Effector memory CD8-positive, alpha-beta T cell (primary cell): ENCODE data around the gene ALOX5.
"Not testable (repeated sequence)": the region's sequence is repeated elsewhere in the genome, so short reads cannot be mapped to it uniquely, and the experiment has no call there.

Experiments
- ATAC-seq: fragments of 150-1000 bp; cut with Tn5 transposase; replicated peaks from 2 replicates; pipeline ENCODE4 v1.10.0; 2021; ENCODE audit warnings: mild to moderate bottlenecking, moderate library complexity
- DNase-seq, 3 experiments: peaks; one replicate each; pipeline ENCODE4 v3.0.0; 2021
- H3K27ac Mint-ChIP-seq, 2 donors: one replicate each; pipeline ENCODE4 v1.8.0; 2022; ENCODE audit warnings: mild to moderate bottlenecking in 2 of 2, mixed read lengths in 2 of 2, moderate library complexity in 2 of 2
- H3K27me3 Mint-ChIP-seq, 2 donors: one replicate each; pipeline ENCODE4 v1.8.0; 2022; ENCODE audit warnings: mixed read lengths in 2 of 2
- H3K36me3 Mint-ChIP-seq: one replicate; pipeline ENCODE4 v1.8.0; 2022; ENCODE audit warnings: mild to moderate bottlenecking, moderate library complexity, mixed read lengths; ENCODE audit not compliant: insufficient read depth
- H3K4me1 Mint-ChIP-seq, 2 donors: one replicate each; pipeline ENCODE4 v1.8.0; 2022; ENCODE audit warnings: low read depth in 2 of 2, mixed read lengths in 2 of 2
- H3K4me3 Mint-ChIP-seq, 2 donors: one replicate each; pipeline ENCODE4 v1.8.0; 2022; ENCODE audit warnings: mild to moderate bottlenecking in 2 of 2, mixed read lengths in 2 of 2, moderate library complexity in 2 of 2
- H3K9me3 Mint-ChIP-seq, 2 donors: one replicate each; pipeline ENCODE4 v1.8.0; 2022; ENCODE audit warnings: mixed read lengths in 2 of 2

ALOX5 gene

GRCh38 chr10:45470098-45471012, 96.3 kb downstream of the ALOX5 start:
- Mint-ChIP-seq H3K27me3 (no peaks in the 10 kb centered on the region), H3K4me3 (peak overlapping the region; percentile 6 to 46), H3K27ac (peak overlapping the region; percentile 55 to 86), H3K9me3 (no peaks in the 10 kb centered on the region), H3K4me1 (peaks cover 25 to 37% of the 10 kb centered on the region in 2 donors), H3K36me3 (no peaks in the 10 kb centered on the region)
- ATAC-seq (peak; percentile 85), DNase-seq (peak in 2 of 3 experiments; percentile 7 to 8)

- peaks cover 25 to 35% of the 10 kb centered on the region in 2 donors for H3K4me1 Mint-ChIP-seq
- H3K9me3 Mint-ChIP-seq = no peaks in the 10 kb centered on the region
- H3K4me3 Mint-ChIP-seq = no peak overlapping the region
- H3K36me3 Mint-ChIP-seq = no peaks in the 10 kb centered on the region
- peak overlapping the region; percentile 55 to 86 for H3K27ac Mint-ChIP-seq
- H3K27me3 Mint-ChIP-seq = no peaks in the 10 kb centered on the region
- no peak for ATAC-seq
- DNase-seq = no peak
These were observed 97.0 kb downstream of the ALOX5 start for GRCh38 chr10:45471059-45471458.

- Mint-ChIP-seq H3K4me3 (no peak overlapping the region), H3K27me3 (no peaks in the 10 kb centered on the region), H3K27ac (peak overlapping the region; percentile 49 to 86), H3K4me1 (peaks cover 22 to 29% of the 10 kb centered on the region in 2 donors), H3K9me3 (no peaks in the 10 kb centered on the region), H3K36me3 (no peaks in the 10 kb centered on the region)
- no peak for DNase-seq
- ATAC-seq = no peak
These were observed 97.7 kb downstream of the ALOX5 start for GRCh38 chr10:45471531-45472310.

GRCh38 chr10:45473126-45473525, 99.1 kb downstream of the ALOX5 start:
- DNase-seq (no peak), ATAC-seq (no peak)
- H3K4me3 Mint-ChIP-seq = no peak overlapping the region
- H3K27ac Mint-ChIP-seq = no peak overlapping the region
- no peaks in the 10 kb centered on the region for H3K36me3 Mint-ChIP-seq
- H3K27me3 Mint-ChIP-seq = no peaks in the 10 kb centered on the region
- H3K4me1 Mint-ChIP-seq = peaks cover 22 to 37% of the 10 kb centered on the region in 2 donors
- peaks cover 0 to 8% of the 10 kb centered on the region in 2 donors for H3K9me3 Mint-ChIP-seq

DNA sequence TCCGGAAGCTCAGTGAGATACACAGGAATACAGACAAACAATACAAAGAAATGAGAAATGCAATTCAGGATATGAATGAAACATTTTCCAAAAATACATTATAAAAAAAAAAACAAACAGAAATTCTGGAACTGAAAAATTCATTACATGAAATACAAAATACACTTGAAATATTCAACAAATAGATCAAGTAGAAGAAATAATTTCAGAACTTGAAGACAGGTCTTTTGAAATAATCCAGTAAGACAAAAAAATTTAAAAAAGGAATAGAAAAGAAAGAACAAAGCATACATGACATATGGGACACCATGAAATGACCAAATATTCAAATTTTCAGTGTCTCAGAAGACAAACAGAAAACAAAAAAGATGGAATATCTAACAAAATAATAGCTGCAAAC, 102.5 kb downstream of the ALOX5 start:
- no peak for ATAC-seq
- H3K27me3 Mint-ChIP-seq = no peaks in the 10 kb centered on the region
- no peak for DNase-seq
- peaks cover 3 to 14% of the 10 kb centered on the region in 2 donors for H3K9me3 Mint-ChIP-seq
- H3K36me3 Mint-ChIP-seq = no peaks in the 10 kb centered on the region
- H3K4me3 Mint-ChIP-seq = no peak overlapping the region
- peaks cover 12 to 23% of the 10 kb centered on the region in 2 donors for H3K4me1 Mint-ChIP-seq
- H3K27ac Mint-ChIP-seq = no peak overlapping the region

DNA sequence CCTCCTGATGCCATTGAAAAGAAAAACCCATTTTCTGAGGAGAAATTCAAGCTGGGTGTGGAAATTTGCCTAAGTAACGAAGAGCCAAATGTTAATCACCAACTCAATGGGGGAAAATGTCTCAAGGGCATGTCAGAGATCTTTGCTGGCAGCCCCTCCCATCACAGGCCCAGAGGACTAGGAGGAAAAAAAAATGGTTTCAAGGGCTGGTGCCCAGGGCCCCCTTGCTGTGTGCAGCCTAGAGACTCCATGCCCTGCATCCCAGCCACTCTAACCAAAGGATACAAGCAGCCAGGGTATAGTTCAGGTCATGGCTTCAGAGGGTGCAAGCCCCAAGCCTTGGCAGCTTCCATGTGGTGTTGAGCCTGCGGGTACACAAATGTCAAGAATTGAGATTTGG, 106.3 kb downstream of the ALOX5 start:
- peaks cover 3 to 14% of the 10 kb centered on the region in 2 donors for H3K9me3 Mint-ChIP-seq
- peaks cover 4% of the 10 kb centered on the region for H3K36me3 Mint-ChIP-seq

GRCh38 chr10:45481100-45481499, 107.1 kb downstream of the ALOX5 start:
- Mint-ChIP-seq H3K4me1 (peaks cover 0 to 15% of the 10 kb centered on the region in 2 donors), H3K27ac (peak overlapping the region in 1 of 2 donors; percentile 47), H3K9me3 (peaks cover 3 to 14% of the 10 kb centered on the region in 2 donors)
- not testable (repeated sequence) for ATAC-seq, H3K36me3 Mint-ChIP-seq, H3K4me3 Mint-ChIP-seq, H3K27me3 Mint-ChIP-seq, DNase-seq

More for the DNA sequence above, 106.3 kb downstream of the ALOX5 start:
- no peak for DNase-seq
- H3K27me3 Mint-ChIP-seq = no peaks in the 10 kb centered on the region
- H3K4me1 Mint-ChIP-seq = peaks cover 5 to 19% of the 10 kb centered on the region in 2 donors
- no peak overlapping the region for H3K27ac Mint-ChIP-seq
- no peak for ATAC-seq
- H3K4me3 Mint-ChIP-seq = no peak overlapping the region

GRCh38 chr10:45483002-45483401, 109.0 kb downstream of the ALOX5 start:
- Mint-ChIP-seq H3K4me3 (no peak overlapping the region), H3K4me1 (peaks cover 0 to 7% of the 10 kb centered on the region in 2 donors), H3K27ac (no peak overlapping the region), H3K36me3 (peaks cover 4% of the 10 kb centered on the region), H3K9me3 (peaks cover 3 to 7% of the 10 kb centered on the region in 2 donors), H3K27me3 (no peaks in the 10 kb centered on the region)
- no peak for DNase-seq
- no peak for ATAC-seq

DNA sequence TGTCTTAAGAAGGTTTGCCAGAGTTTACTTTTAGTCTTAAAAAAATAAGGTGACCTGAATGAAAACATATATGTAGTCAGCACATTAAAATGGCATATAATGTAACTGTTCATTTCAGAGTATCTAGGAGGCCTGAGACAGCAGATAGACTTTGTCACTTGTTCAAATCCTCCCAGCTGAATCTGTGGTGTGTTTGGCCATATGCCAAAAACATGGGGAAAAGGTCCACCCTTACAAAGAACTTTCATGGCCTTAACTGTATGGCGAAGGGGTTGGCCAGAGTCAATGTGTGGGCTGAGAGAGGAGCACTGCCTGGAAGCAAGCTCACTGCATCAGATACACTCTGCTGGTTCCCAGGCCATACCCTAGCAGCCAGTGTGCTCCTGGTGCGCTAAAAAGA, 113.7 kb downstream of the ALOX5 start:
- Mint-ChIP-seq H3K4me1 (peaks cover 0 to 10% of the 10 kb centered on the region in 2 donors), H3K9me3 (no peaks in the 10 kb centered on the region), H3K27ac (no peak overlapping the region), H3K4me3 (no peak overlapping the region), H3K36me3 (peaks cover 4% of the 10 kb centered on the region), H3K27me3 (no peaks in the 10 kb centered on the region)
- no peak for ATAC-seq
- DNase-seq = no peak

GRCh38 chr10:45488365-45488764, 114.3 kb downstream of the ALOX5 start:
- Mint-ChIP-seq H3K36me3 (peaks cover 4% of the 10 kb centered on the region), H3K27me3 (no peaks in the 10 kb centered on the region), H3K9me3 (no peaks in the 10 kb centered on the region), H3K4me3 (no peak overlapping the region), H3K27ac (peak overlapping the region in 1 of 2 donors; percentile 14), H3K4me1 (peaks cover 0 to 6% of the 10 kb centered on the region in 2 donors)
- DNase-seq (no peak), ATAC-seq (no peak)

DNA sequence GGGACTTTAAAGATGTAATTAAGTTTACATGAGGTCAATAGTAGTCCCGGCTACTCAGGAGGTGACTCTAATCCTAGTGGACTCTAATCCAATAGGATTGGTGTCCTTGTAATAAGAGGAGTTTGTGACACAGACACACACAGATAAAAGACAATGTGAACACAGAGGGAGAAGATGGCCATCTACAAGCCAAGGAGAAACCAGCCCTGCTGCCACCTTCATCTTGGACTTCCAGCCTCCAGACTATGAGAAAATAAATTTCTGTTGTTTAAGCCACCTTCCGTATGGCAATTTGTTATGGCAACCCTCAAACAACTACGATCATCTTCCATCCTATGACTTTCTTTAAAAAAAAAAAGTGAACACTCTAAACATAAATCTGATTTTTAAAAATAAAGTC, 116.3 kb downstream of the ALOX5 start:
- peaks cover 0 to under 1% of the 10 kb centered on the region in 2 donors for H3K9me3 Mint-ChIP-seq
- no peaks in the 10 kb centered on the region for H3K36me3 Mint-ChIP-seq
- ATAC-seq = no peak
- no peak overlapping the region for H3K4me3 Mint-ChIP-seq
- no peak for DNase-seq
- H3K27ac Mint-ChIP-seq = no peak overlapping the region
- H3K4me1 Mint-ChIP-seq = peaks cover 3 to 4% of the 10 kb centered on the region in 2 donors
- H3K27me3 Mint-ChIP-seq = no peaks in the 10 kb centered on the region

- Mint-ChIP-seq H3K36me3 (no peaks in the 10 kb centered on the region), H3K4me3 (no peak overlapping the region)
- DNase-seq = no peak
These were observed 117.0 kb downstream of the ALOX5 start for GRCh38 chr10:45491061-45491460.

More at GRCh38 chr10:45491061-45491460, 117.0 kb downstream of the ALOX5 start:
- Mint-ChIP-seq H3K27ac (peak overlapping the region in 1 of 2 donors; percentile 44), H3K27me3 (no peaks in the 10 kb centered on the region), H3K9me3 (peaks cover 0 to 1% of the 10 kb centered on the region in 2 donors), H3K4me1 (peaks cover 3 to 10% of the 10 kb centered on the region in 2 donors)
- no peak for ATAC-seq
